NCI-H187 treated with DMSO at 0.1 percent for 48 hours (cell line): ENCODE data around the gene SPECC1.
"Not testable (repeated sequence)": the region's sequence is repeated elsewhere in the genome, so short reads cannot be mapped to it uniquely, and the experiment has no call there.

Experiments
- DNase-seq: peaks from one replicate; lab custom pipeline; 2025; lab: John Stamatoyannopoulos, UW

Gene SPECC1

GRCh38 chr17:20010099-20010863, 1.1 kb downstream of the SPECC1 start:
- peak; percentile 9 for DNase-seq

- DNase-seq, result no peak
These were observed 1.8 kb downstream of the SPECC1 start for GRCh38 chr17:20010936-20011335.

- no peak for DNase-seq
These were observed 2.9 kb downstream of the SPECC1 start for GRCh38 chr17:20012017-20012536.

DNA sequence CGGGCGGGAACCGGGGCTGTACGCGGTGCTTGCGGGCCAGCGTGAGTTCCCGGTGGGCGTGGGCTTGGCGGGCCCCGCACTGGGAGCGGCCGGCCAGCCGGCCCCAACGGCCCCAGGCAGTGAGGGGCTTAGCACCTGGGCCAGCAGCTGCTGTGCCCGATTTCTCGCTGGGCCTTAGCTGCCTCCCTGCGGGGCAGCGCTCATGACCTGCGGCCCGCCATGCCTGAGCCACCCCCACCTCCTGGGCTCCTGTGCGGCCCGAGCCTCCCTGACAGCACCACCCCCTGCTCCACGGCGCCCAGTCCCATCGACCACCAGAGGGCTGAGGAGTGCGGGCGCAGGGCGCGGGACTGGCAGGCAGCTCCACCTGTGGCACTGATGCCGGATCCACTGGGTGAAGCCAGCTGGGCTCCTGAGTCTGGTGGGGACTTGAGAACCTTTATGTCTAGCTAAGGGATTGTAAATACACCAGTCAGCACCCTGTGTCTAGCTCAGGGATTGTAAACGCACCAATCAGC, 7.4 kb downstream of the SPECC1 start:
- not testable (repeated sequence) for DNase-seq

DNA sequence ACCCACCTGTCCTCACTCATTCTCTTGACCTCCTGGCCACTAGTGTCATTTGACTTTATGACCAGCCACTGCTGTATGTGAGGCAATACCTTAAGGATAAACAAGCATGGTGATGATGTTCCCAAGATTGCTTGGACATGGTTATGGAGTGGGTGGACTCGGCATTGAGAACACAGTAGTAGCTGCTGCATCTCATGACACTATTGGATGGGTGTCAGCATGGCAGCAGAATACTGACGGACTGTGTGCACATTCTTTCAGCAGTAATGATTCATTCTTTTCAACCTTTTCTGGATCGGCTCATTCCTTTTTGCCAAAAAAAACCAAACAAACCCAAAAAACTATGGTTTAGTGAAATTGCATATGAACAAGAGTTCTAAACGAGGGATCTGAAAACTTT, 13.5 kb downstream of the SPECC1 start:
- DNase-seq, result no peak

- DNase-seq, result no peak
These were observed 17.8 kb downstream of the SPECC1 start for GRCh38 chr17:20026960-20027359.

GRCh38 chr17:20028443-20028842, 19.3 kb downstream of the SPECC1 start:
- DNase-seq, result no peak

- no peak for DNase-seq
These were observed 23.5 kb downstream of the SPECC1 start for GRCh38 chr17:20032636-20033035.

GRCh38 chr17:20033415-20033814, 24.3 kb downstream of the SPECC1 start:
- DNase-seq, result no peak

GRCh38 chr17:20035501-20035900, 26.3 kb downstream of the SPECC1 start:
- DNase-seq, result no peak

DNA sequence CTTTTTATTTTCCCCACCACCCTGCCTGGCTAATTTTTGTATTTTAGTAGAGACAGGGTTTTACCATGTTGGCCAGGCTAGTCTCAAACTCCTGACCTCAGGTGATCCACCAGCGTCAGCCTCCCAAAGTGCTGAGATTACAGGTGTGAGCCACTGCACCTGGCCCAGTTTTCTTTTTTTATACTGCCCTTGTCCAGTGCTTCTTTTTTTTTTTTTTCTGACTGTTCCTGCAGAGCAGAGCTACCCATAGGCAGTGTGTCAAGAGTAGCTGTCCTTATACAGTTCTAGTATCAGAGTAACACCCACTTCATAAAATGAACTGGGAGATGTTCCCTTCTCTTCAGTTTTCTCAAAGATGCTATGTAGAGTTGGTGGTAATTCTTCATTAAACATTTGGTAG, 28.1 kb downstream of the SPECC1 start:
- not testable (repeated sequence) for DNase-seq

GRCh38 chr17:20039037-20039436, 29.9 kb downstream of the SPECC1 start:
- no peak for DNase-seq

GRCh38 chr17:20040216-20040615, 31.1 kb downstream of the SPECC1 start:
- no peak for DNase-seq

- DNase-seq, result no peak
These were observed 33.9 kb downstream of the SPECC1 start for GRCh38 chr17:20043021-20043420.

DNA sequence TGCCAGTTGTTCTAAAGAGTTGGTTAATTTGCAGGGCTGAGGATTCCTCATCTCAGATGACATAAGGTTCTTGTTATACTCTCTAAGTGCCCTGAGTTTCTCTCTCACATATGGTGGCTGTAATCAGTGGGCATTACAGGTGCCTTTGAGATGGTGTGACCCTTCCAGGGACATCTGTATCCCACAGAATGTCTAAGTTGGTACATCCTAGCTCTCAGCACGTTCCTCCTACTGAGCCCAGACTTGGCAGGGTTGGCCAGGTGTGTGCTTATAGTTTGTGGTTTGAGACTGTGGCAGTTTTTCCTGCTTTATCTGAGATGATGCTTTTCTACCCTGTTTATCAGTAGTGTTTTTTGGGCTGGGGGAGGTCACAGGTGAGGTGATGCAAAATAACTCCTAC, 36.3 kb downstream of the SPECC1 start:
- no peak for DNase-seq

GRCh38 chr17:20046629-20047028, 37.5 kb downstream of the SPECC1 start:
- DNase-seq, result no peak

- DNase-seq, result no peak
These were observed 42.5 kb downstream of the SPECC1 start for GRCh38 chr17:20051624-20052023.

DNA sequence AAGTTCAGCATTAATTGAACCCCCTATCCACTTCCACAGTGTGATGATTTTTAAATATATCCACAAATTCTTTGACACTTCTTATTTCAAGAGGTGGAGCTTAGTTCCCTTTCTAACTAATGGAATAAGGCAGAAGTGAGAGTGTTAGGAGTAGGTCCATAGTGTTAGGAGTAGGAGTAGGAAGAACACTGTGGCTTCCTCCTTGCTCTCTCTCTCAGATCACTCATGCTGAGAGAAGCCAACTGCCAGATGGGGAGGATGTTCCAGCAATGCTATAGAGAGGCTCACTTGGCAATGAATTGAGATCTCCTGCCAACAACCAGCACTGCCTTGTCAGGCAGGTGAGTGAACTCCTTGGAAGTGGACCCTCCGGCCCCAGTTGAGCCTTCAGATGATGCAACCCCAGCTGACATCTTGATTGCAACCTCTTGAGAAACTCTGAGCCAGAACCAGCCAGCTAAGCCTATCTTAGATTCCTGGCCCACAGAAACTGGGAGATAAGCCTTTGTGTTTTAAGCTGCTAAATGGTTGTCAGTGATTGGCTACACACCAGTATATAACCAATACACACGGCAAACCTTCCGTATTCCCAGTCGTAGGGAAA, 44.3 kb downstream of the SPECC1 start:
- DNase-seq, result no peak

GRCh38 chr17:20059728-20060188, 50.6 kb downstream of the SPECC1 start:
- no peak for DNase-seq

- DNase-seq, result no peak
These were observed 54.8 kb downstream of the SPECC1 start for GRCh38 chr17:20063665-20064648.

DNA sequence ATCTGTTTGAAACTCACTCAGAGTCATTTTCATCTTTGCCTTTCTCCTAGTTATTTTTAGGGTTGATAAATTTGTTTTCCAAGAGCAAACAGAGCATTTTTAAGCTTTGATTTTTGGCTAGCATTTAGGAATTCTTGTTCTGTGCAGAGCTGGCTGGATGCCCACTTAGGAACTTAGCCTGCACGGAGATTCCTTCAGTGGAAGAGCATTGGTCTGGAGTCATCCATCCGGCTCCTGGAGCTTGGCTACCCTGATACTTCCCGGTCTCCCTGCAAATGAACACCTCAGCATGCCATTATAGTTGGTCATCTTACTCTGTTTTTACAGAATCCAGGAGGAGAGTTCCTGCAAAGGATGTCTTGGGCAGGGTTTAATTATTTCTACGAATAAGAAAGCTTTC, 57.1 kb downstream of the SPECC1 start:
- no peak for DNase-seq

GRCh38 chr17:20067711-20068110, 58.6 kb downstream of the SPECC1 start:
- no peak for DNase-seq
